ENCODE data around the gene ANKRD36B. TPM values are rescaled to one million over a fixed set of nuclear protein-coding genes. Genes with fewer than 3 reads are reported as not detected.
"Not testable (repeated sequence)": the region's sequence is repeated elsewhere in the genome, so short reads cannot be mapped to it uniquely, and the experiment has no call there.

The ANKRD36B gene
- total and polyA plus RNA-seq, 4 donors, result 2.6 to 56.8 (median 31.6) TPM

DNA sequence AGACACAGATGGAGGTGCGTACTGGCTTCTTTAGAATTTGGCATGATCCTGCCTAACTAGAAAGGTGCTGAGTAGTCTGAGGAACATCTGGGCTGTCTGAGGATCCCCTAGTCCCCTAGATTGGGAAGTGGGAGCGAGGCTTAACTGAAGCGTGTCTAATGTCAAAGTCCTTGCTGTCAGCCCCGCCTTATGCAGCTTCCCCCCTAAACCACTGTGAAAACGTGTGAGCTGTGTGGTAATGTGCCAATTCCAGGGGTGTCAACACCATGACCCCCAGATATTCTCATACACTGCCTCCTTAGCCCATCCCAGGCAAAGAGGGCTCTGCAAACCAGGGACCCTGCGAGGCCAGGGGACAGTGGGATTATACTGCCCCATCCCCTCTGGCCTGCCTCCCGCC lies 22.2 kb upstream of the ANKRD36B start:
- 36 to 64% methylated on average over 2 to 3 of the region's 7 CpGs for WGBS, 2 donors

DNA sequence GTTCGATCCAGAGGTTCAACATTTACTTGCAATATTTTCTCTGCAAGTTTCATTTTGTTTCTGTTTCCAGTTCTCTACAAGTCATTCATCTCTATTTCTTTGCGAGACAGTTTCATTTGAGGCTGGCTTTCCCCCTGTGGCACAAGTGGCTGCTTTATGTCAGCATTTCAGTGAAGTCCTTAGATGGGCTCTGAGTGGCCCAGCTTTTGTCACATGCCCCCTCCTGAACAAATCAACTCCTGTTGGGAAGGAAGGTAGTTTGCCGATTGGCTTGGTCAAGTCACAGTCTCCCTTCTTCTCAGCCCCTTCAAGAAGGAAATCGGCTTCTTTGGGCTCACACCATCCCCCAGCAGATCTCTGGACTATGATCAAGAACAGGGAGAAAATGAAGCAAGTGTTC lies 19.1 kb upstream of the ANKRD36B start:
- H3K36me3 ChIP-seq (ENCODE audit: control insufficient read depth in 1 of 2, insufficient read depth in 2 of 2, low read length in 1 of 2); ATAC-seq (ENCODE audit: low FRiP score); H3K9me3 ChIP-seq (ENCODE audit: control insufficient read depth, low read length); H3K4me1 ChIP-seq (ENCODE audit: control insufficient read depth in 1 of 2, insufficient read depth in 2 of 2, low read length in 2 of 2); H3K4me3 ChIP-seq (ENCODE audit: low read length in 2 of 2); H3K27me3 ChIP-seq (ENCODE audit: control insufficient read depth in 1 of 2, insufficient read depth in 2 of 2, low read length in 1 of 2); H3K27ac ChIP-seq (ENCODE audit: low read depth in 1 of 2, low read length in 2 of 2); DNase-seq; intact Hi-C loops (cut with DNase I): not testable (repeated sequence)
- 70 to 74% methylated on average over 4 of the region's 4 CpGs for WGBS, 2 donors

More for the DNA sequence above, 22.2 kb upstream of the ANKRD36B start:
- H3K4me3 ChIP-seq (ENCODE audit: low read length in 2 of 2); H3K27ac ChIP-seq (ENCODE audit: low read depth in 1 of 2, low read length in 2 of 2); intact Hi-C loops (cut with DNase I); H3K9me3 ChIP-seq (ENCODE audit: control insufficient read depth, low read length); DNase-seq; ATAC-seq (ENCODE audit: low FRiP score); H3K36me3 ChIP-seq (ENCODE audit: control insufficient read depth in 1 of 2, insufficient read depth in 2 of 2, low read length in 1 of 2); H3K27me3 ChIP-seq (ENCODE audit: control insufficient read depth in 1 of 2, insufficient read depth in 2 of 2, low read length in 1 of 2); H3K4me1 ChIP-seq (ENCODE audit: control insufficient read depth in 1 of 2, insufficient read depth in 2 of 2, low read length in 2 of 2): not testable (repeated sequence)

DNA sequence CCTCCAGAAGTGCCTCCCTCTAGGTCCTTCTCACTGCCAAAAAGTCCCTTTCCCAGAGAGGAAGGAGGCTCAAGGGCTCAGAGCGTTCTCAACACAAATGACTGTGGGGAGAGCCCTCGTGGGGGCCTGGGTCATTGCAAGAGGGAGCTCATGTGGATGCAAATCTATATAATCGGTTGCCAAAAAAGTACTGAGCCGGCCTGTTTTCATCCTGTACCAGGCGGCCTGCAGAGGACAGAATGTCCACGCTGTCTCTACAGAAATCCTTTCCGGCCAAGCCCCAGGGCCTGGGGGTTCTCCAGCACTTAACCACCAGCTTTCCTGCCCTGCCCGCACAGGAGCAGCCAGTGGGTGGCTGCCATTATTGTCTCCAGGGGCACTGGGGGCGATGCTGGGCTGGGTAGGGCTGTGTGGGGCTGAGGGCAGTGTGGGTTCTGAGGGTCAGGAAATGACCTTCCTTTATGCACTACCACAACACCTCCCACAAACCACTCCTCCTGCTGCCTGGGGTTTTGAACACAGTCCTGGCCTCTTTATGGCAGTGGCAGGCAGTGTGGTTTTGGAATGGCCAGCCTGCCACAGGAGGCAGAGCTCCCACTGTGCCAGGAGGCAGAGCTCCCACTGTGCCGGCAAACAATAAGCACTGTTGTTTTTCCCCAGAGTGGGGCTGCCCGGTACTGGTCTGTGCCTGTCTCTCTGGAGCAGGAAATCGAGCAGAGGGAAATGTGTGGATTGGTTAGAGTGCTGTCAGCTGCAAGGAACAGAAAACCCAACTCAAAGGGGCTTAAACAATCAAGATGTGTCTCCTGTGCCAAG lies 16.1 kb upstream of the ANKRD36B start:
- H3K4me1 ChIP-seq (ENCODE audit: control insufficient read depth in 1 of 2, insufficient read depth in 2 of 2, low read length in 2 of 2); H3K4me3 ChIP-seq (ENCODE audit: low read length in 2 of 2); H3K27me3 ChIP-seq (ENCODE audit: control insufficient read depth in 1 of 2, insufficient read depth in 2 of 2, low read length in 1 of 2); H3K9me3 ChIP-seq (ENCODE audit: control insufficient read depth, low read length); H3K27ac ChIP-seq (ENCODE audit: low read depth in 1 of 2, low read length in 2 of 2); intact Hi-C loops (cut with DNase I); DNase-seq; H3K36me3 ChIP-seq (ENCODE audit: control insufficient read depth in 1 of 2, insufficient read depth in 2 of 2, low read length in 1 of 2): not testable (repeated sequence)
- peak; percentile 19 for ATAC-seq (ENCODE audit: low FRiP score)
- 59 to 72% methylated on average over 4 of the region's 12 CpGs for WGBS, 2 donors

DNA sequence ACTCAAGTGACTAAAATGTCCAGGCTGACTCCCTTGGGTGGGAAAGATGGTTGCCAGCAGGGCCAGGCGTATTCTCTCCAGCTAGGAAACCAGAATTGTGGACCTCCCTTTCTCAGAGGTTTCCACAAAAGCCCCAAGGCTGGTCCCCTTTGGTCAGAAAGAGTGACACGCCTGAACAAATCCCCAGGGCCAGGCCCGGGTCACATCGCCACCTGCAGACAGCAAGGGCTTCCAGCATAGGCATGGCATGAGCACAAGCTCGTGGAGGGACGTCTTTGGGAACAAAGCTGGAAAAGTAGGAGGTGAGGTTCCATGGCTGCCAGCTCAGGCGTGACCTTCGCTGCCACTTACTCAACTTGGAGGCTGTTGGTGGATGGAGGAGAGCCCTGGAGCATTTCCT lies 15.4 kb upstream of the ANKRD36B start:
- intact Hi-C loops (cut with DNase I); H3K4me3 ChIP-seq (ENCODE audit: low read length in 2 of 2); DNase-seq; H3K27me3 ChIP-seq (ENCODE audit: control insufficient read depth in 1 of 2, insufficient read depth in 2 of 2, low read length in 1 of 2); H3K27ac ChIP-seq (ENCODE audit: low read depth in 1 of 2, low read length in 2 of 2); ATAC-seq (ENCODE audit: low FRiP score); H3K9me3 ChIP-seq (ENCODE audit: control insufficient read depth, low read length); H3K4me1 ChIP-seq (ENCODE audit: control insufficient read depth in 1 of 2, insufficient read depth in 2 of 2, low read length in 2 of 2); H3K36me3 ChIP-seq (ENCODE audit: control insufficient read depth in 1 of 2, insufficient read depth in 2 of 2, low read length in 1 of 2): not testable (repeated sequence)
- 69 to 76% methylated on average over 4 to 6 of the region's 8 CpGs for WGBS, 2 donors

DNA sequence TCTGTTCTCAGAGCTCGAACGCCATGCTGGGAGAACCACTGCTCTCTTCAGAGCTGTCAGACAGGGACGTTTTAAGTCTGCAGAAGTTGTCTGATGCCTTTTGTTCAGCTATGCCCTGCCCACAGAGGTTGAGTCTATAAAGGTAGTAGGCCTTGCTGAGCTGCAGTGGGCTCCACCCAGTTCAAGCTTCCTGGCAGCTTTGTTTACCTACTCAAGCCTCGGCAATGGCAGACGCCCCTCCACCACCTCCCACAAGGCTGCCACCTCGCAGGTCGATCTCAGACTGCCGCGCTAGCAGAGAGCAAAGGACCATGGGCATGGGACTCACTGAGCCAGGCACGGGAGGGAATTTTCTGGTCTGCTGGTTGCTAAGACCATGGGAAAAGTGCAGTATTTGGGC lies 11.9 kb upstream of the ANKRD36B start:
- ATAC-seq (ENCODE audit: low FRiP score); H3K4me3 ChIP-seq (ENCODE audit: low read length in 2 of 2); H3K27ac ChIP-seq (ENCODE audit: low read depth in 1 of 2, low read length in 2 of 2); DNase-seq; H3K4me1 ChIP-seq (ENCODE audit: control insufficient read depth in 1 of 2, insufficient read depth in 2 of 2, low read length in 2 of 2); intact Hi-C loops (cut with DNase I); H3K36me3 ChIP-seq (ENCODE audit: control insufficient read depth in 1 of 2, insufficient read depth in 2 of 2, low read length in 1 of 2); H3K9me3 ChIP-seq (ENCODE audit: control insufficient read depth, low read length); H3K27me3 ChIP-seq (ENCODE audit: control insufficient read depth in 1 of 2, insufficient read depth in 2 of 2, low read length in 1 of 2): not testable (repeated sequence)
- 70 to 74% methylated on average over 6 to 7 of the region's 10 CpGs for WGBS, 2 donors

DNA sequence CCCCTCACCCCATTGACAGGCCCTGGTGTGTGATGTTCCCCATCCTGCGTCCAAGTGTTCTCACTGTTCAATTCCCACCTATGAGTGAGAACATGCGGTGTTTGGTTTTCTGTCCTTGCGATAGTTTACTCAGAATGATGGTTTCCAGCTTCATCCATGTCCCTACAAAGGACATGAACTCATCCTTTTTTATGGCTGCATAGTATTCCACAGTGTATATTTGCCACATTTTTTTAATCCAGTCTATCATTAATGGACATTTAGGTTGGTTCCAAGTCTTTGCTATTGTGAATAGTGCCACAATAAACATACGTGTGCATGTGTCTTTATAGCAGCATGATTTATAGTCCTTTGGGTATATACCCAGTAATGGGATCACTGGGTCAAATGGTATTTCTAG lies 6.5 kb upstream of the ANKRD36B start:
- not testable (repeated sequence) for H3K4me1 ChIP-seq (ENCODE audit: control insufficient read depth in 1 of 2, insufficient read depth in 2 of 2, low read length in 2 of 2); H3K4me3 ChIP-seq (ENCODE audit: low read length in 2 of 2); H3K36me3 ChIP-seq (ENCODE audit: control insufficient read depth in 1 of 2, insufficient read depth in 2 of 2, low read length in 1 of 2); H3K9me3 ChIP-seq (ENCODE audit: control insufficient read depth, low read length); DNase-seq; ATAC-seq (ENCODE audit: low FRiP score); H3K27me3 ChIP-seq (ENCODE audit: control insufficient read depth in 1 of 2, insufficient read depth in 2 of 2, low read length in 1 of 2); H3K27ac ChIP-seq (ENCODE audit: low read depth in 1 of 2, low read length in 2 of 2)
- intact Hi-C loops (cut with DNase I), result loop anchor here in 1 of 2 donors (10.0 kb wide), 1 partner anchor 49 kb away; the partner anchor contains the start of gene COX5B
- WGBS, 2 donors, result 86 to 89% methylated on average over 3 to 4 of the region's 4 CpGs

DNA sequence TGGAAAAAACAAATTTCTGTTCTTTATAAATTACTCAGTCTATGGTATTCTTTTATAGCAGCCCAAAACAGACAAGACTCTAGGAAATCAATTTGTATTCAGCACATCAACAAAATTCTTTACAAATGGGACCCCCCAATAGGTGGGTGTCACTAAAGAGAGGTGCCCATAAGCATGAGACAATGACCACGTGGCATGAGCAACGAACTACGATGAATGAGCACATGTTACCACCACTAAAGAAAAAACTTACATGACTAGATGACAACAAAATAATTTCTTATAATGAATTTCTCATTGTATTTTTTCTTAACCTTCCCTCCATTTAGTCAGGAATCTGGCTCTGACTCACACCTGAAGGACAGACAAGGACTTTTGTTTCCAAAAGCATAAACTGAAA lies 3.8 kb upstream of the ANKRD36B start:
- ATAC-seq (ENCODE audit: low FRiP score); H3K27ac ChIP-seq (ENCODE audit: low read depth in 1 of 2, low read length in 2 of 2); H3K36me3 ChIP-seq (ENCODE audit: control insufficient read depth in 1 of 2, insufficient read depth in 2 of 2, low read length in 1 of 2); DNase-seq; H3K4me3 ChIP-seq (ENCODE audit: low read length in 2 of 2); H3K27me3 ChIP-seq (ENCODE audit: control insufficient read depth in 1 of 2, insufficient read depth in 2 of 2, low read length in 1 of 2); H3K4me1 ChIP-seq (ENCODE audit: control insufficient read depth in 1 of 2, insufficient read depth in 2 of 2, low read length in 2 of 2); H3K9me3 ChIP-seq (ENCODE audit: control insufficient read depth, low read length): not testable (repeated sequence)
- intact Hi-C loops (cut with DNase I), result loop anchor here in 1 of 2 donors (10.0 kb wide), 1 partner anchor 51 kb away; the partner anchor contains the start of gene COX5B
- 85% methylated on average over 3 of the region's 3 CpGs for WGBS, 2 donors

DNA sequence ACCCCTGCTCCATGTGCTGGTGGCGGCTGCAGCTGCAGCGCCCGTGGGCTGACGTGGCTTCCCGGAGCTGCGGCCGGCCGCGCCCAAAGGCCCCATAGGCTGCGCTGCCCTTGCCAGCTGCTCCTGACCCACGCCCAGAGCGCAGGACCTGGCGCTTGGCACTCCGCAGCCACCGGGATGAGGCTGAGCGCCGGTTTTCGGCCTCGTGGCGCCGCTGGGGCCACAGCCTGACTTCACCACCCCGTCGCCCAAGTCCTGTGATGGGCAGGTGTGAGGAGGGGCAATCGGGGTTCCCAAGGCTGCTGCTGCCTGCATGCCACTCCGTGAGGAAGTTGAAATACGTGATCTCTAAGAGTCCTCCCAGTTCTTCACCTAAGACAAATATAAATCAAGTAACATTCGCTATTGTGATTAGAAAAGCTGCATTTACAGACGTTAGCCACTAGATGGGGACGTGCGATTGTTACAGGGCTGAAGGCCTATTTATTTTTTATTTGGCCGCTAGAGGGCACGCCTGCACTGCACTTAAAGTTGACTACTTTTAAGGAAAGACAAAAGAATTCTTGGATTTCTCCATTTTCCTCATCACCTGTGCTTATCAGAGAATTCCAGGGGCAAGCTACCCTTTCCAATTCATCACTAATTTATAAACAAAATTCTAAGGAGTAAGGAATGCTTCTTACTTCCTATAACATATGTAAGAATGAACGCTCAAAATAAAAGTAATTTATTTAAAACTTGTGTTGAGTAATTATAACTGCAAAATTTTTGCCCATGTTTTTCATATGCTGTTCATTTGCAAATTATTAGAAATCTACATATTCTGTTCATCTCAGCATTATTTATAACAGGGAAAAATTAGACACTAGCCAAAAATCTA lies 1.1 kb upstream of the ANKRD36B start:
- H3K27ac ChIP-seq (ENCODE audit: low read depth in 1 of 2, low read length in 2 of 2), result peak overlapping the region in 1 of 2 donors; percentile 84
- H3K9me3 ChIP-seq (ENCODE audit: control insufficient read depth, low read length); H3K36me3 ChIP-seq (ENCODE audit: control insufficient read depth in 1 of 2, insufficient read depth in 2 of 2, low read length in 1 of 2); H3K27me3 ChIP-seq (ENCODE audit: control insufficient read depth in 1 of 2, insufficient read depth in 2 of 2, low read length in 1 of 2); H3K4me1 ChIP-seq (ENCODE audit: control insufficient read depth in 1 of 2, insufficient read depth in 2 of 2, low read length in 2 of 2): not testable (repeated sequence)
- WGBS, 2 donors, result 2% methylated on average over 32 to 33 of the region's 33 CpGs
- peak overlapping the region; percentile 37 to 61 for H3K4me3 ChIP-seq (ENCODE audit: low read length in 2 of 2)
- DNase-seq (peak; percentile 73 to 81), ATAC-seq (ENCODE audit: low FRiP score) (peak; percentile 98)
- intact Hi-C loops (cut with DNase I), result loop anchor here (2.0 to 10.0 kb wide), 2 partner anchors 54 to 106 kb away; partner anchors contain the start of gene COX5B (in 1 of the 2)

Data from aorta (tissue), 5 donors.